AML-193 (cell line): ENCODE measurements around the gene RGS9BP.
"Not testable (repeated sequence)": the region's sequence is repeated elsewhere in the genome, so short reads cannot be mapped to it uniquely, and the experiment has no call there.

Experiments used
- DNase-seq, 2 experiments: peaks; one replicate each; lab custom pipeline; 2025; lab: John Stamatoyannopoulos, UW

The RGS9BP gene

DNA sequence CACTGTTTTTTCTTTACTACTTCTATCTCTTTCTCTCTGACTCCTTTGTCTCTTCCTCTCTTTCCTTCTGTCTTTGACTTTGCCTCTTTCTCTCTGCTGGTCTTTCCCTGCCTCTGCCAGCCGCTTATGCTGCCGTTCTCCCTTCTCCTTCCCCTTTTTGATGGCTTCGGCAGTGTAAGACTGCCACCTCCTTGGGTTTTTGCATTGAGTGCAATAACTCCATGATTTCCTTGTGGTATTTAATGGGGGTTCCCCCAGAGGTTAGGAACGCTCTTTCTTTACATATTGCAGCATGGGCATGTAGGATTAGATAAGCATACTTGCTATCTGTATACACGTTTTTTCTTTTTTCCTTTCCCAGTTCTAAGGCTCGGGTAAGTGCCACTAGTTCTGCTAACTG lies 19.9 kb downstream of the RGS9BP start:
- DNase-seq: peak; percentile 21 to 39

DNA sequence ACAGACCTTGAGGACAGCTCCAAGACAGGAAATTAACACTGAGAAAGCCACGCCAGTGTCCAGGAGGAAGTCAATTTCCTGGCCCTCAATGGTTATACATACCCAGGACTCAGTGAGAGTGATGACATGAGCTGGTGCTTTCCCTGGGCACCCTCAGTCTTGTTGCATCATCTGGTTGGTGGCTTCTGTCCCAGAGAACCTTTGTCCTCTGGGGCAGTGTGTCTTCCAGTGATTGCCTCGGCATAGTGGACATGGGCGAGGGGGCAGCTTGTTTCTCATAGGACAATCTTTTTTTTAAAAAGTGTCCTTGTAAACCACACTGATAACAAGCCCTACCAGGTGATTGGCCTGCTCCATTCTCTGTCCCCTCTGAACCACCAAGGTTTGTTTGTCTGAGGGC lies 21.1 kb downstream of the RGS9BP start:
- peak in 1 of 2 experiments; percentile 17 for DNase-seq

DNA sequence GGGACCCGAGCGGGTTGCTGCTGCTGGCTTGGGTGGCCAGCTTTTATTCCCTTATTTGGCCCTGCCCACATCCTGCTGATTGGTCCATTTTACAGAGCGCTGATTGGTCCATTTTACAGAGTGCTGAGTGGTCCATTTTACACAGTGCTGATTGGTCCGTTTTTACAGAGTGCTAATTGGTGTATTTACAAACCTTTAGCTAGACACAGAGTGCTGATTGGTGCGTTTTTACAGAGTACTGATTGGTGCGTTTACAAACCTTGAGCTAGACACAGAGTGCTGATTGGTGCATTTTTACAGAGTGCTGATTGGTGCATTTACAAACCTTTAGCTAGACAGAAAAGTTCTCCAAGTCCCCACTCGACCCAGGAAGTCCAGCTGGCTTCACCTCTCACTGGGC lies 24.5 kb downstream of the RGS9BP start:
- not testable (repeated sequence) for DNase-seq

DNA sequence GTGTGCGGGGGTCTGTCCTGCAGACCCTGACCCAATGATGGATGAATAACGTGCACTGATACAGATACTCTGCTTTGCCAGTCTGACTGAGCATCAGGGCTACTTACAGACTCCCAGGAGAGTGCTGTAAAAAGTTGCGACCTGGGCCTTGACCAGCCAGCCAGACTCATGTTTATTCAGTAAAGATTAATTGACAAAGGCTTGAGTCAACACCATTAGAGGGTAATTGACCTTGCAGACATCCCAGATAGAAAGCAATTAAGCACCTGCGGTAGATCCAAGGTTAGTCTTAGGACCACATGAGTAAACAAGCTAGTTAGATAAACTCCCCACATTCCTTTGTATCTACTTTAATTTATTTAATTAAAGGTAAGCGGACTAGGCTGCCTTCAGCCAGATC lies 26.4 kb downstream of the RGS9BP start:
- DNase-seq: no peak

DNA sequence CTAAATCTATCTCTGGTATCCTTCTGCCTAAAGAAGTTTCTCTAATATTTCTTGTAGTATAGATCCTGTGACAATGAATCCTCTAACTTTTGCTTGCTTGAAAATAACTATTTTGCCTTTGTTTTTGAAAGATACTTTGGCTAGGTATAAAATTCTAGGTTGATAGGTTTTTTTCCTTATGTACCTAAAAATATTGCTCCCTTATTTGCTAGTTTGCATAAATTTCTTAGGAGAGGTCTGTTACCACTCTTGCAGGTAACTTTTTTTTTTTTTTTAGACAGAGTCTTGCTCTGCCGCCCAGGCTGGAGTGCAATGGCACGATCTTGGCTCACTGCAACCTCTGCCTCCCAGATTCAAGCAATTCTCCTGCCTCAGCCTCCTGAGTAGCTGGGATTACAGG lies 28.4 kb downstream of the RGS9BP start:
- not testable (repeated sequence) for DNase-seq

DNA sequence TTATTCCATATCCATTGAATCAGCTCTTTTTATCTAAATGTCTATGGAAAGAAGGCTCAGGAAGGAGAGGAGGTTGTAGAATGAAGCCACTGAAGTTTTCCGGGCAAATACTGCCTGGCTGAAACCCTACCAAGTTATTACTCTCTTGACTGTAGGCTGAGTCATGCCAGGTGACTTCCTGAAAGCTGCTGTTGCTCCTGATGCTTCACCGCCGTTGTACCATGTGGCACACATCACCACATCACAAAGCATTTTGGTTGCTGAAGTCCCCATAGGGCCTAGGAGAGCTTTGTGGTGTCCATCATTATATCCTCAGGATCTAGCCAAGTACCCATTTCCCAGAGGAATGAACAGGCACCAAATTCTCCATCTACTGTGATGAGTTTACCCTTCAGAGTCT lies 32.8 kb downstream of the RGS9BP start:
- DNase-seq: no peak

DNA sequence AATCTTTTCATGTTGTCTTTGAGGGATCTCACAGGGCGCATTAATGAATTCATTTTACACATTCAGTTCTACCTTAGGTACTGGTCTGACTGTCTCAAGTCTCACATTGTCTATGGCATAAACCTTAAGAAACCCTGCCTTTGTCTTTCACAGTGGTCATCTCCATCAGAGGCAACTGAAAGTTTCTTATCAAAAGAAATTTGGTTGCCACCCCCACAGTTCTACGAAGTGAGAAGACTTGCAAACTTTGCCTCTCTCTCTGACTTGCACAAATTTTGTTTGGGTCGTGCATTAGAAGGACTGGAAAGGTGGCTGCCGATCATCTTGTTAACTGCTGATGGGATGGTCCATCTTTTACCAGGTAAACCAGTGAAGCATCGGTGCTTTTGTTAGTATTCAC lies 33.4 kb downstream of the RGS9BP start:
- no peak for DNase-seq

DNA sequence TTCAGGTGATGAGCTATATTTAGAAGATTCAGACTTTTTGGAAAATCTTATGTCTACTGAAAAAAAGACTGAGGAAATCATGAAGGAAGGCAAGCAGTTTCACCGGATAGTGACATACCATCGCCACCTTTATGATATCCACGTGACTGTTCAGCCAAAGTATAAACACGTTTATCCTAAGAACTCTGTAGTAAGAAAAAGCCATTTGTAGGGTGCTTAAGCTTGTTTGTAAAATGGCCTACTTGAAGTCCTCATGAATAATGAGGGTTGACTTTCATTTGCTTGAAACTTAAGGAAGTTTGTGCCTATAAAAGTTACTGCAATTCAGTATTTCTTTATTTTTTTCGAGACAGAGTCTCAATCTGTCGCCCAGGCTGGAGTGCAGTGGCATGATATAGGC lies 36.1 kb downstream of the RGS9BP start:
- no peak for DNase-seq

DNA sequence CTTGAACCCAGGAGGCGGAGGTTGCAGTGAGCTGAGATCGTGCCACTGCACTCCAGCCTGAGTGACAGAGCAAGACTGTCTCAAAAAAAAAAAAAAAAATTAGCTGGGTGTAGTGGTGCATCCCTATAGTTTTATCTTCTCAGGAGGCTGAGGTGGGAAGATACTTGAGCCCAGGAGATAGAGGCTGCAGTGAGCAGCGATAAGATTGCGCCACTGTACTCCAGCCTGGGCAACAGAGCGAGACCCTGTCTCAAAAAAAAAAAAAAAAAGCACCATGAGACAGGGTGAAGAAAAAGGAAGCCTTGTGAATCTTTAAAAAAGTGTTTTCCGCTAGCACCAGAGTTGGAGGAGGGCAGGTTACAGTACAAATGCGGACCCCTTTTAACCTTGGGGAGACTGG lies 40.6 kb downstream of the RGS9BP start:
- not testable (repeated sequence) for DNase-seq

DNA sequence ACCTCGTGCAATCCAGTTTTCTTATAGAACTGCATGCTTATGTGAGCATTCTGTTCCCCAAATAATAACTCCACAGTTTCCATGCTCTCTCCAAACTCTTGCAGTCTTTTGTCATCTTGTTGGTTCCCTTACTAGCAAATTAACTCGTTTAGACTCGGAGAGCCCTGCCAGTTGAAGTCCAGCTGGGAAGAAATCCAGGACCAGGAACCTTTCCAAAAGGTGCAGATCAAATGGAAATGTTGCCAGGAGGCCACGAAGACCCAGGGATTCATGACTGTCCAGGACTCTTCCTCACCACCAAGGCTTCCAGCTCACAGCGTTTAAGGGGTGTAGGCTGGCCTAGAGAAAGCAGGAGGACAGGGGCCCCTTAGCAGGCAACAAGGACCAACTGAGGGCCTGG lies 41.8 kb downstream of the RGS9BP start:
- no peak for DNase-seq

DNA sequence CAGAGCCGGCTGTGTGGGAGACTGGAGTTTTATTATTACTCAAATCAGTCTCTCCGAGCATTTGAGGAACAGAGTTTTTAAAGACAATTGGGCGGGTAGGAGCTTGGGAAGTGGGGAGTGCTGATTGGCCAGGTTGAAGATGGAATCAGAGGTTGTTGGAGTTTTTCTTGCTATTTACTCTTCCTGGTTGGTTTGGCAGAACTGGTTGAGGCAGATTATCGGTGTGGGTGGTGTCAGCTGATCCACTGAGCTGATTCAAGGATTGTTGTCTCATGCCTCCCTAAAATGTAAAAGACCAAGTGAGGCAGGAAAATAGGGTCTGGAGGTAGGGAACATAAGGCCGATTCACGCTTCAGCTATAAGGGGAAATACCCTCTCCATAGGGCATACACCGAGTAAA lies 42.6 kb downstream of the RGS9BP start:
- no peak for DNase-seq

DNA sequence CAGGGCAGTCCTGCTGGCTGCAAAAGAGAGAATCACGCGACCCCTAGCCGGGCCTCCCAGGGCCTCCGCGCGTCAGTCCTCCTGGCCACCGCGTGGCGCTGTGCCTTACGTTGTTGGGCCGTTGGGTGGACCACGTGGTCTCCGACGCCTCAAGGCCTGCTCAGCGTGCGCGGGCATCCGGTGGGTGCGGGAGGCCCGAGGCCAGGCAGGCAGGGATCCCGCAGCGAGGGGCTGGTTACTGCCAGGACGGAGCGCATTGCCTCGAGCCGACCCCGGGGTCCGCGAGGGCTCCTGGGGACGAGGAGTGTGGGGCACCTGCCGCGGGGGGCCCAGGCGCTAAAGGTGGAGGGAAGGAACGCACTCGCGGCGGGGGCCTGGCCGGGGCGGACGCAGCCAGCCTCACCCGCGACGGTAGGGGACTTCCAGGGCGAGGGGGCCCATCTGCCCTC lies 44.0 kb downstream of the RGS9BP start, which contains the start of gene TDRD12:
TDRD12 (plus strand) TSS at position 157 of the 449 bp plus-strand sequence. CDS start 306 bp downstream, outside the sequence.
- no peak for DNase-seq

DNA sequence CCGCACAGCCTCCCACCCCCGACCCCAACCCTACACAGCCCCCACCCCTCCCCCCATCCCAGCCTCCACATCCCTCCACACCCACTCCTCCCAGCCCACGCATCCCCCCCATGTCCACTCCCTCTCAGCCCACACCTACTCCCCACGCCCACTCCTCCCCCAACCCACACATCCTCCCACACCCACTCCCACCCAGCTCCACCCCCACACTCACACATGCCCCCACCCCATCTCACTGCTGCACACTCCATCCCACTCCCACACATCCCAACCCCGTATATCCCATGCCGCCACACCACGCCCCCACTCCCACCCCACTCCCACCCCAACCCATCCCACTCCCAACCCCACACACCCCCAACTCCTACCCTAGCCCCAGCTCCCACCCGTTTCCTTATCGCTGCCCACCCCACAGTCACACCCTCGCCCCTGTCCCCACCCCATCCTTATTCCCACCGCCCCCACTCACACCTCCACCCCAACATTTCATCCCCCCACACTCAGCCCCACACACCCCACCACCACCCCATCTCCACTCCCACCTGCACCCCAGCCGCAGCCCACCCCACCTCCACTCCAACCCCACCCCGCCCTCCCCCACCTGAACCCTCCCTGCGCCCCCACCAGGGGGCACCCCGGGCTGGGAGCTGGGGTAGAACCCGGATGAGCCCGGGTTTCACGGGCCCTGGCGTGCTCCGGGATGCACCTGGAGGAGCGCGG lies 44.7 kb downstream of the RGS9BP start:
- DNase-seq: no peak

DNA sequence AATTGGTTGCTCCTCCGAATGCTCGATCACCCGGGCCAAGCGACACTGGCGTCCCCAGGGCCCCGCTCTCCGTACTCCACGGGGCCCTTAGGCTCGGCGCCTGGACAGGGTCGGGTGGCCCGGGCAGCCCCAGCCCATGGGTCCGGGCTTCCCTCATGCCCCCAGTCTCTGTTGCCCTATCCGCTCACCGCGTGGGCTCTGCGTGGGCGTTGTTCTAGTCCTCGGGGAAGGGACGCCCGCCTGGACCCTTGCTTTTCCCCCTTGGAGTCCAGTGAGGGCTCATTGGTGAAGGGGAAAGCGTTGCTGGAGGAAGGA lies 45.2 kb downstream of the RGS9BP start:
- DNase-seq: no peak
